WTC11 (cell line): ENCODE results near the gene CFAP221. TPM values are rescaled to one million over a fixed set of nuclear protein-coding genes. Genes with fewer than 3 reads are reported as not detected.

ENCODE experiments used
- ATAC-seq: fragments of 200-7000 bp; cut with Tn5 transposase; 2 replicates; pipeline ENCODE4 v1.10.0; 2021; ENCODE audit warnings: mild to moderate bottlenecking, moderate library complexity
- CTCF ChIA-PET: fragments of 300-600 bp; sonication (Branson Sonifier 250); formaldehyde crosslinking; loops from one replicate; lab custom pipeline; 2021; ENCODE audit warnings: antibody characterized with exemption; lab: Charles Lee
- POLR2A ChIA-PET: fragments of 350-600 bp; sonication (Branson Sonifier 250); formaldehyde crosslinking; loops from one replicate; lab custom pipeline; 2021; ENCODE audit warnings: antibody characterized with exemption; lab: Charles Lee
- DNase-seq: peaks from one replicate; pipeline ENCODE4 v3.0.0; 2021; ENCODE audit warnings: low spot score
- H3K27ac Mint-ChIP-seq: 2 replicates; pipeline ENCODE4 v1.8.0; 2021; ENCODE audit warnings: mixed read lengths
- H3K27me3 Mint-ChIP-seq: 2 replicates; pipeline ENCODE4 v1.8.0; 2021; ENCODE audit warnings: low read depth, mild to moderate bottlenecking, moderate library complexity, mixed read lengths
- H3K36me3 Mint-ChIP-seq: 2 replicates; pipeline ENCODE4 v1.8.0; 2021; ENCODE audit warnings: mixed read lengths
- H3K4me1 Mint-ChIP-seq: 2 replicates; pipeline ENCODE4 v1.8.0; 2022; ENCODE audit warnings: mixed read lengths
- H3K4me3 Mint-ChIP-seq: 2 replicates; pipeline ENCODE4 v1.8.0; 2021; ENCODE audit warnings: mild to moderate bottlenecking, moderate library complexity, mixed read lengths
- H3K9me3 Mint-ChIP-seq: 2 replicates; pipeline ENCODE4 v1.8.0; 2021; ENCODE audit warnings: mixed read lengths
- CBFB ChIP-seq: sonication (generic); formaldehyde crosslinking; IDR thresholded peaks from 2 replicates; pipeline ENCODE4 v1.8.1; 2022; ENCODE audit warnings: mild to moderate bottlenecking, low read depth, missing genetic modification reagents
- ELF4 ChIP-seq: sonication (generic); formaldehyde crosslinking; IDR thresholded peaks from 2 replicates; pipeline ENCODE4 v1.8.1; 2022; ENCODE audit warnings: low read depth, mild to moderate bottlenecking, moderate library complexity, missing genetic modification reagents
- EMX1 ChIP-seq: fragments of 250-450 bp; sonication (Bioruptor Pico); IDR thresholded peaks from 2 replicates; pipeline ENCODE4 v1.8.0; 2021; ENCODE audit warnings: mild to moderate bottlenecking
- ESRRA ChIP-seq: sonication (generic); formaldehyde crosslinking; IDR thresholded peaks from 2 replicates; pipeline ENCODE4 v1.8.1; 2022; ENCODE audit warnings: mild to moderate bottlenecking, missing genetic modification reagents, borderline replicate concordance
- ETV6 ChIP-seq: sonication (generic); formaldehyde crosslinking; IDR thresholded peaks from 2 replicates; pipeline ENCODE4 v1.8.1; 2022; ENCODE audit warnings: mild to moderate bottlenecking, missing genetic modification reagents
- FOXP1 ChIP-seq: sonication (generic); formaldehyde crosslinking; IDR thresholded peaks from 2 replicates; pipeline ENCODE4 v1.8.0; 2022; ENCODE audit warnings: missing genetic modification reagents, mild to moderate bottlenecking, moderate library complexity, borderline replicate concordance
- JUN ChIP-seq: sonication (generic); formaldehyde crosslinking; IDR thresholded peaks from 2 replicates; pipeline ENCODE4 v1.8.0; 2023; ENCODE audit warnings: mild to moderate bottlenecking, missing genetic modification reagents
- NR2C2 ChIP-seq: sonication (generic); formaldehyde crosslinking; IDR thresholded peaks from 2 replicates; pipeline ENCODE4 v1.8.0; 2022; ENCODE audit warnings: mild to moderate bottlenecking, missing genetic modification reagents
- PRRX2 ChIP-seq: fragments of 250-450 bp; sonication (Bioruptor Pico); IDR thresholded peaks from 2 replicates; pipeline ENCODE4 v1.8.0; 2021; ENCODE audit warnings: mild to moderate bottlenecking
- ZNF317 ChIP-seq: sonication (generic); formaldehyde crosslinking; IDR thresholded peaks from 2 replicates; pipeline ENCODE4 v1.8.1; 2023; ENCODE audit warnings: low read depth, mild to moderate bottlenecking, moderate library complexity, missing genetic modification reagents, borderline replicate concordance
- ZNF423 ChIP-seq: fragments of 250-450 bp; sonication (Bioruptor Pico); IDR thresholded peaks from 2 replicates; pipeline ENCODE4 v2.1.2; 2022; ENCODE audit warnings: mild to moderate bottlenecking, moderate library complexity
- total RNA-seq: library from RNA; stranded (reverse); gene quantifications from 3 replicates; pipeline ENCODE4 v1.2.3, GENCODE V29; 2021
- TF ChIP-seq, protein P1 (sequence below): sonication (generic); formaldehyde crosslinking; IDR thresholded peaks from 2 replicates; pipeline ENCODE4 v1.8.0; 2022; ENCODE audit warnings: mild to moderate bottlenecking, missing genetic modification reagents
- TF ChIP-seq, protein P2 (sequence below): sonication (generic); formaldehyde crosslinking; IDR thresholded peaks from 2 replicates; pipeline ENCODE4 v1.8.1; 2022; ENCODE audit warnings: mild to moderate bottlenecking, moderate library complexity, missing genetic modification reagents
- TF ChIP-seq, protein P3 (sequence below): sonication (generic); formaldehyde crosslinking; IDR thresholded peaks from 2 replicates; pipeline ENCODE4 v1.8.0; 2022; ENCODE audit warnings: mild to moderate bottlenecking, missing genetic modification reagents
- TF ChIP-seq, protein P4 (sequence below): sonication (generic); formaldehyde crosslinking; IDR thresholded peaks from 2 replicates; pipeline ENCODE4 v1.8.1; 2022; ENCODE audit warnings: low read depth, mild to moderate bottlenecking, moderate library complexity, missing genetic modification reagents, borderline replicate concordance
- TF ChIP-seq, protein P5 (sequence below): fragments of 200-600 bp; IDR thresholded peaks from 2 replicates; pipeline ENCODE4 v1.8.0; 2022; ENCODE audit warnings: antibody characterized with exemption
- TF ChIP-seq, protein P6 (sequence below): sonication (generic); formaldehyde crosslinking; IDR thresholded peaks from 2 replicates; pipeline ENCODE4 v1.8.1; 2023; ENCODE audit warnings: mild to moderate bottlenecking, missing genetic modification reagents, moderate library complexity
- TF ChIP-seq, protein P7 (sequence below): sonication (generic); formaldehyde crosslinking; IDR thresholded peaks from 2 replicates; pipeline ENCODE4 v1.8.1; 2023; ENCODE audit warnings: mild to moderate bottlenecking, missing genetic modification reagents
- TF ChIP-seq, protein P8 (sequence below): fragments of 250-450 bp; sonication (Bioruptor Pico); IDR thresholded peaks from 2 replicates; pipeline ENCODE4 v1.9.0; 2021; ENCODE audit warnings: mild to moderate bottlenecking

Gene CFAP221
- total RNA-seq, 1 experiment from 2014 or later = 0.35 TPM

DNA sequence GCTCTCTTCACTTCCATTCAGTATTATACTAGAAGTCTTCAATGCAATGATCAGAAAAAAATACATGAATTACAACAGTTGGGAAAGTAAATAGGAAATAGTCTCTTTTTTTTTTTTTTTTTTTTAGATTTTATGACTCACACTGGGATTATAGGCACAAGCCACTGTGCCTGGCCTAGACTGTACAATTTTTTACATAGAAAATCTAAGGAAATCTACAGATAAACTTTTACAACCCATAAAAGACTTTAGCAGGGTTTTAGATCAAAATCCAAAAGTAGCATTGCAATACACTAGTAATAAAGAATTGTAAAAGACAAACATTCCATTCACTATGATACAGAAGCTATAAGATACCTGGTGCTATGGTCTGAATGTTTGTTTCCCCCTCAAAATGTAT lies 39.0 kb downstream of the CFAP221 start:
- no peak overlapping the region for H3K4me3 Mint-ChIP-seq
- H3K36me3 Mint-ChIP-seq = peaks cover 12% of the 10 kb centered on the region
- CTCF ChIA-PET = interaction anchor here (1.4 kb wide), 1 partner anchor 107 kb away, joined by 3 read pairs; no protein-coding TSS in a partner anchor
- peaks cover 5% of the 10 kb centered on the region for H3K4me1 Mint-ChIP-seq
- peaks cover 4% of the 10 kb centered on the region for H3K27me3 Mint-ChIP-seq
- ATAC-seq (no peak), DNase-seq (no peak)
- no peak for TF ChIP-seq CBFB (CRISPR knock-in tag)
- TF ChIP-seq, protein P1, sequence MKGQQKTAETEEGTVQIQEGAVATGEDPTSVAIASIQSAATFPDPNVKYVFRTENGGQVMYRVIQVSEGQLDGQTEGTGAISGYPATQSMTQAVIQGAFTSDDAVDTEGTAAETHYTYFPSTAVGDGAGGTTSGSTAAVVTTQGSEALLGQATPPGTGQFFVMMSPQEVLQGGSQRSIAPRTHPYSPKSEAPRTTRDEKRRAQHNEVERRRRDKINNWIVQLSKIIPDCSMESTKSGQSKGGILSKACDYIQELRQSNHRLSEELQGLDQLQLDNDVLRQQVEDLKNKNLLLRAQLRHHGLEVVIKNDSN = no peak
- no peak overlapping the region for H3K27ac Mint-ChIP-seq
- POLR2A ChIA-PET = no interaction called here
- peaks cover 22% of the 10 kb centered on the region for H3K9me3 Mint-ChIP-seq

DNA sequence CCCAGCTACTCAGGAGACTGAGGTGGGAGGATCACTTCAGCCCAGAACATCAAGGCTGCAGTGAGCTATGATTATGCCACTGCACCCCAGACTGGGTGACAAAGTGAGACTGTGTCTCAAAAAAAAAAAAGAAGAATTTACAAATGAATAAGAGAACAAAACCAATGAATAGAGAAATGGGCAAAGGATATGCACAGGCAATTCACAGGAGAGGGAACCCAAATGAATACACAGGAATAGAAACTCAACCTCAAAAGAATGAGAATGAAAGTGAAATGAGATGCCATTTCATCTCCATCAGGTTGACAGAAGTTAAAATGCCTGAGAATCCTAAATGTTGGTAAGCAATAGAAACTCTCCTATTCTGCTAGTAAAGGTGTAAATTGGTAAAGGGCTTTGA lies 40.2 kb downstream of the CFAP221 start:
- Mint-ChIP-seq H3K9me3 (peaks cover 22% of the 10 kb centered on the region), H3K4me3 (no peak overlapping the region), H3K36me3 (peaks cover 12% of the 10 kb centered on the region), H3K4me1 (peaks cover 5% of the 10 kb centered on the region), H3K27ac (no peak overlapping the region), H3K27me3 (no peaks in the 10 kb centered on the region)
- no peak for DNase-seq
- CTCF ChIA-PET = interaction anchor here (1.4 kb wide), 1 partner anchor 108 kb away, joined by 3 read pairs; no protein-coding TSS in a partner anchor
- no peak for ATAC-seq
- no peak for TF ChIP-seq ZNF423 (CRISPR knock-in tag)
- no peak for TF ChIP-seq NR2C2 (CRISPR knock-in tag)
- no peak for TF ChIP-seq ZNF317 (CRISPR knock-in tag)
- no peak for TF ChIP-seq ETV6 (CRISPR knock-in tag)
- TF ChIP-seq, protein P2, sequence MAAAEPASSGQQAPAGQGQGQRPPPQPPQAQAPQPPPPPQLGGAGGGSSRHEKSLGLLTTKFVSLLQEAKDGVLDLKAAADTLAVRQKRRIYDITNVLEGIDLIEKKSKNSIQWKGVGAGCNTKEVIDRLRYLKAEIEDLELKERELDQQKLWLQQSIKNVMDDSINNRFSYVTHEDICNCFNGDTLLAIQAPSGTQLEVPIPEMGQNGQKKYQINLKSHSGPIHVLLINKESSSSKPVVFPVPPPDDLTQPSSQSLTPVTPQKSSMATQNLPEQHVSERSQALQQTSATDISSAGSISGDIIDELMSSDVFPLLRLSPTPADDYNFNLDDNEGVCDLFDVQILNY (CRISPR knock-in tag) = no peak
- TF ChIP-seq, protein P3, sequence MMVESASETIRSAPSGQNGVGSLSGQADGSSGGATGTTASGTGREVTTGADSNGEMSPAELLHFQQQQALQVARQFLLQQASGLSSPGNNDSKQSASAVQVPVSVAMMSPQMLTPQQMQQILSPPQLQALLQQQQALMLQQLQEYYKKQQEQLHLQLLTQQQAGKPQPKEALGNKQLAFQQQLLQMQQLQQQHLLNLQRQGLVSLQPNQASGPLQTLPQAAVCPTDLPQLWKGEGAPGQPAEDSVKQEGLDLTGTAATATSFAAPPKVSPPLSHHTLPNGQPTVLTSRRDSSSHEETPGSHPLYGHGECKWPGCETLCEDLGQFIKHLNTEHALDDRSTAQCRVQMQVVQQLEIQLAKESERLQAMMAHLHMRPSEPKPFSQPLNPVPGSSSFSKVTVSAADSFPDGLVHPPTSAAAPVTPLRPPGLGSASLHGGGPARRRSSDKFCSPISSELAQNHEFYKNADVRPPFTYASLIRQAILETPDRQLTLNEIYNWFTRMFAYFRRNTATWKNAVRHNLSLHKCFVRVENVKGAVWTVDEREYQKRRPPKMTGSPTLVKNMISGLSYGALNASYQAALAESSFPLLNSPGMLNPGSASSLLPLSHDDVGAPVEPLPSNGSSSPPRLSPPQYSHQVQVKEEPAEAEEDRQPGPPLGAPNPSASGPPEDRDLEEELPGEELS (CRISPR knock-in tag) = no peak
- TF ChIP-seq JUN (CRISPR knock-in tag) = no peak
- TF ChIP-seq, protein P4, sequence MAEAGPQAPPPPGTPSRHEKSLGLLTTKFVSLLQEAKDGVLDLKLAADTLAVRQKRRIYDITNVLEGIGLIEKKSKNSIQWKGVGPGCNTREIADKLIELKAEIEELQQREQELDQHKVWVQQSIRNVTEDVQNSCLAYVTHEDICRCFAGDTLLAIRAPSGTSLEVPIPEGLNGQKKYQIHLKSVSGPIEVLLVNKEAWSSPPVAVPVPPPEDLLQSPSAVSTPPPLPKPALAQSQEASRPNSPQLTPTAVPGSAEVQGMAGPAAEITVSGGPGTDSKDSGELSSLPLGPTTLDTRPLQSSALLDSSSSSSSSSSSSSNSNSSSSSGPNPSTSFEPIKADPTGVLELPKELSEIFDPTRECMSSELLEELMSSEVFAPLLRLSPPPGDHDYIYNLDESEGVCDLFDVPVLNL (CRISPR knock-in tag) = no peak
- TF ChIP-seq, protein P5, sequence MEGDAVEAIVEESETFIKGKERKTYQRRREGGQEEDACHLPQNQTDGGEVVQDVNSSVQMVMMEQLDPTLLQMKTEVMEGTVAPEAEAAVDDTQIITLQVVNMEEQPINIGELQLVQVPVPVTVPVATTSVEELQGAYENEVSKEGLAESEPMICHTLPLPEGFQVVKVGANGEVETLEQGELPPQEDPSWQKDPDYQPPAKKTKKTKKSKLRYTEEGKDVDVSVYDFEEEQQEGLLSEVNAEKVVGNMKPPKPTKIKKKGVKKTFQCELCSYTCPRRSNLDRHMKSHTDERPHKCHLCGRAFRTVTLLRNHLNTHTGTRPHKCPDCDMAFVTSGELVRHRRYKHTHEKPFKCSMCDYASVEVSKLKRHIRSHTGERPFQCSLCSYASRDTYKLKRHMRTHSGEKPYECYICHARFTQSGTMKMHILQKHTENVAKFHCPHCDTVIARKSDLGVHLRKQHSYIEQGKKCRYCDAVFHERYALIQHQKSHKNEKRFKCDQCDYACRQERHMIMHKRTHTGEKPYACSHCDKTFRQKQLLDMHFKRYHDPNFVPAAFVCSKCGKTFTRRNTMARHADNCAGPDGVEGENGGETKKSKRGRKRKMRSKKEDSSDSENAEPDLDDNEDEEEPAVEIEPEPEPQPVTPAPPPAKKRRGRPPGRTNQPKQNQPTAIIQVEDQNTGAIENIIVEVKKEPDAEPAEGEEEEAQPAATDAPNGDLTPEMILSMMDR = no peak
- TF ChIP-seq, protein P6, sequence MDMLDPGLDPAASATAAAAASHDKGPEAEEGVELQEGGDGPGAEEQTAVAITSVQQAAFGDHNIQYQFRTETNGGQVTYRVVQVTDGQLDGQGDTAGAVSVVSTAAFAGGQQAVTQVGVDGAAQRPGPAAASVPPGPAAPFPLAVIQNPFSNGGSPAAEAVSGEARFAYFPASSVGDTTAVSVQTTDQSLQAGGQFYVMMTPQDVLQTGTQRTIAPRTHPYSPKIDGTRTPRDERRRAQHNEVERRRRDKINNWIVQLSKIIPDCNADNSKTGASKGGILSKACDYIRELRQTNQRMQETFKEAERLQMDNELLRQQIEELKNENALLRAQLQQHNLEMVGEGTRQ = no peak
- no peak for TF ChIP-seq ESRRA (CRISPR knock-in tag)
- TF ChIP-seq, protein P7, sequence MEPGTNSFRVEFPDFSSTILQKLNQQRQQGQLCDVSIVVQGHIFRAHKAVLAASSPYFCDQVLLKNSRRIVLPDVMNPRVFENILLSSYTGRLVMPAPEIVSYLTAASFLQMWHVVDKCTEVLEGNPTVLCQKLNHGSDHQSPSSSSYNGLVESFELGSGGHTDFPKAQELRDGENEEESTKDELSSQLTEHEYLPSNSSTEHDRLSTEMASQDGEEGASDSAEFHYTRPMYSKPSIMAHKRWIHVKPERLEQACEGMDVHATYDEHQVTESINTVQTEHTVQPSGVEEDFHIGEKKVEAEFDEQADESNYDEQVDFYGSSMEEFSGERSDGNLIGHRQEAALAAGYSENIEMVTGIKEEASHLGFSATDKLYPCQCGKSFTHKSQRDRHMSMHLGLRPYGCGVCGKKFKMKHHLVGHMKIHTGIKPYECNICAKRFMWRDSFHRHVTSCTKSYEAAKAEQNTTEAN = no peak
- no peak for TF ChIP-seq FOXP1 (CRISPR knock-in tag)
- TF ChIP-seq, protein P8, sequence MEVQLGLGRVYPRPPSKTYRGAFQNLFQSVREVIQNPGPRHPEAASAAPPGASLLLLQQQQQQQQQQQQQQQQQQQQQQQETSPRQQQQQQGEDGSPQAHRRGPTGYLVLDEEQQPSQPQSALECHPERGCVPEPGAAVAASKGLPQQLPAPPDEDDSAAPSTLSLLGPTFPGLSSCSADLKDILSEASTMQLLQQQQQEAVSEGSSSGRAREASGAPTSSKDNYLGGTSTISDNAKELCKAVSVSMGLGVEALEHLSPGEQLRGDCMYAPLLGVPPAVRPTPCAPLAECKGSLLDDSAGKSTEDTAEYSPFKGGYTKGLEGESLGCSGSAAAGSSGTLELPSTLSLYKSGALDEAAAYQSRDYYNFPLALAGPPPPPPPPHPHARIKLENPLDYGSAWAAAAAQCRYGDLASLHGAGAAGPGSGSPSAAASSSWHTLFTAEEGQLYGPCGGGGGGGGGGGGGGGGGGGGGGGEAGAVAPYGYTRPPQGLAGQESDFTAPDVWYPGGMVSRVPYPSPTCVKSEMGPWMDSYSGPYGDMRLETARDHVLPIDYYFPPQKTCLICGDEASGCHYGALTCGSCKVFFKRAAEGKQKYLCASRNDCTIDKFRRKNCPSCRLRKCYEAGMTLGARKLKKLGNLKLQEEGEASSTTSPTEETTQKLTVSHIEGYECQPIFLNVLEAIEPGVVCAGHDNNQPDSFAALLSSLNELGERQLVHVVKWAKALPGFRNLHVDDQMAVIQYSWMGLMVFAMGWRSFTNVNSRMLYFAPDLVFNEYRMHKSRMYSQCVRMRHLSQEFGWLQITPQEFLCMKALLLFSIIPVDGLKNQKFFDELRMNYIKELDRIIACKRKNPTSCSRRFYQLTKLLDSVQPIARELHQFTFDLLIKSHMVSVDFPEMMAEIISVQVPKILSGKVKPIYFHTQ = no peak
- TF ChIP-seq ELF4 (CRISPR knock-in tag) = no peak
- no peak for TF ChIP-seq EMX1 (CRISPR knock-in tag)
- TF ChIP-seq PRRX2 = no peak
- POLR2A ChIA-PET = no interaction called here
